Activated B cell treated with CpG ODN at 0.5 μM for 24 hours (primary cell): Measurements from ENCODE around the gene ZNF597. TPM values are rescaled to one million over a fixed set of nuclear protein-coding genes. Genes with fewer than 3 reads are reported as not detected.

Experiments
- ATAC-seq: fragments of 200-7000 bp; cut with Tn5 transposase; one replicate; pipeline ENCODE4 v1.10.0; 2021; ENCODE audit warnings: low read depth, mild to moderate bottlenecking, moderate library complexity
- CTCF ChIA-PET: fragments of 350-600 bp; sonication (Branson Sonifier 250); formaldehyde crosslinking; loops from one replicate; lab custom pipeline; 2021; ENCODE audit warnings: antibody characterized with exemption; lab: Charles Lee
- POLR2A ChIA-PET: fragments of 350-600 bp; sonication (Branson Sonifier 250); formaldehyde crosslinking; loops from one replicate; lab custom pipeline; 2021; ENCODE audit warnings: antibody characterized with exemption; lab: Charles Lee
- DNase-seq: peaks from one replicate; pipeline ENCODE4 v3.0.0; 2022
- H3K27ac Mint-ChIP-seq: one replicate; pipeline ENCODE4 v1.8.0; 2020; ENCODE audit warnings: mixed read lengths
- H3K27me3 Mint-ChIP-seq: one replicate; pipeline ENCODE4 v1.8.0; 2021; ENCODE audit warnings: mixed read lengths
- H3K36me3 Mint-ChIP-seq: one replicate; pipeline ENCODE4 v1.8.0; 2021; ENCODE audit warnings: low read depth, mixed read lengths
- H3K4me1 Mint-ChIP-seq: one replicate; pipeline ENCODE4 v1.8.0; 2021; ENCODE audit warnings: mixed read lengths
- H3K4me3 Mint-ChIP-seq: one replicate; pipeline ENCODE4 v1.8.0; 2020; ENCODE audit warnings: mild to moderate bottlenecking, mixed read lengths
- H3K9me3 Mint-ChIP-seq: one replicate; pipeline ENCODE4 v1.8.0; 2020; ENCODE audit warnings: mixed read lengths
- intact Hi-C: fragments of 100-400 bp; cut with micrococcal nuclease; formaldehyde crosslinking; loops from one replicate; pipeline ENCODE4 v1.15.1; 2024
- total RNA-seq: library from RNA; stranded (reverse); gene quantifications from 2 replicates; pipeline ENCODE4 v1.2.3, GENCODE V29; 2022
- TF ChIP-seq, protein P1 (sequence below): fragments of 200-600 bp; IDR thresholded peaks from one replicate; pipeline ENCODE4 v1.8.0; 2022; ENCODE audit warnings: antibody characterized with exemption, mild to moderate bottlenecking

The ZNF597 gene
- 3.6 and 4.2 TPM in 2 replicates for total RNA-seq

DNA sequence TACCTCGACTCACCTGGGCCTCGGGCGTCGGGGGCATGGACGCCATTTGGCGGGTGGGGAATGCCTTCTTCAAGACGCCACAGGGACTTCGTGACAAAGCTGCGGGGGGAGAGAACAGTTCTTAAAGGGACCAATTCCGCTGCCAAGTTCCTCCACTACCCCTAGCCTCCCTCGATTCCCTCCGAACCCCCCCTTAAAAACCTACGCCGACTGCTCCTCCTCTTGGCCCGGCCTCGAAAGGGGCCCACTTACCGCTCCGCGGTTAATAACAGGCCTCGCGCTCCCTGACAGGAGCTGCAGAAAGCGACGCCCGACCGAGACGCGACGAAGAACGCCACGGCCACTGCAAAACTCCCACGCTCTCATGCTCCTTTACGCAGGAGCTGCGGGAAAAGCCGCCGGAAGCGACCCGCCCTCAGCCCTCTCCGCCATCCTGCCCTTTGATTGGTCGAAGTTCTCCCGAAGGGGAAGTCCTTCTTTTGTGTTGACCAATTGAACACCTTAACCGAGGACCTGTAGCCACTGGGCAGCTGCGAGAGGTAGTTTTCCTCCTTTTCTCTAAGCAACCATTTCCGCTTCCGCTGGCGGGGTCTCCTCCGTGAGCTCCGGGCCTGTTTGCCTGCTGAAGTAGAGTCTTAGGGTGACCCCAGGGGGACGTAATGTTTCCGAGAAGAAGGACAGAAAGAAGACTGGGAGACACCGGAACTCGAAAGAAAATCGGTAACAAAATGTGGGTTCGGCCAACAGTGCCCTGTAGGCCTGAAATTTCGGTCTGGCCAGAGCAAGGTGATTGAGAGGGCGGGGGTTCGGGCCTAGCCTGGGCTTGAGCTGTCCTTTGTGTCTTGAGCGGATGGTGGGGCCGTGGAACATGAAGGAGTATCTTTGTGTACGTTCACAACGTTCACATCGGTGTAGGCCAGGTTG, at the start of gene ZNF597, which contains the start of gene NAA60:
ZNF597 (minus strand) TSS at position 397 of the 924 bp plus-strand sequence; CDS start at position 46, 351 bp downstream.
NAA60 (plus strand) TSS at position 573 of the 924 bp plus-strand sequence. CDS start 32,548 bp downstream, outside the sequence.
- Mint-ChIP-seq H3K36me3 (peaks cover 32% of the 10 kb centered on the region), H3K27ac (peak within 1 kb of the TSS; percentile 95), H3K4me1 (peaks cover 20% of the 10 kb centered on the region), H3K4me3 (peak within 1 kb of the TSS; percentile 98), H3K27me3 (peaks cover 2% of the 10 kb centered on the region), H3K9me3 (peaks cover 16% of the 10 kb centered on the region)
- ChIA-PET POLR2A (interaction anchor here (0.6 to 2.5 kb wide), 7 partner anchors 14 to 337 kb away, joined by 3 to 19 read pairs (median 7); partner anchors contain the start of genes ZNF174, ZNF263 and ZSCAN32), CTCF (interaction anchor here (1.2 kb wide), 1 partner anchor 179 kb away, joined by 3 read pairs; no protein-coding TSS in a partner anchor)
- ATAC-seq, result peak; percentile 96
- TF ChIP-seq, protein P1, sequence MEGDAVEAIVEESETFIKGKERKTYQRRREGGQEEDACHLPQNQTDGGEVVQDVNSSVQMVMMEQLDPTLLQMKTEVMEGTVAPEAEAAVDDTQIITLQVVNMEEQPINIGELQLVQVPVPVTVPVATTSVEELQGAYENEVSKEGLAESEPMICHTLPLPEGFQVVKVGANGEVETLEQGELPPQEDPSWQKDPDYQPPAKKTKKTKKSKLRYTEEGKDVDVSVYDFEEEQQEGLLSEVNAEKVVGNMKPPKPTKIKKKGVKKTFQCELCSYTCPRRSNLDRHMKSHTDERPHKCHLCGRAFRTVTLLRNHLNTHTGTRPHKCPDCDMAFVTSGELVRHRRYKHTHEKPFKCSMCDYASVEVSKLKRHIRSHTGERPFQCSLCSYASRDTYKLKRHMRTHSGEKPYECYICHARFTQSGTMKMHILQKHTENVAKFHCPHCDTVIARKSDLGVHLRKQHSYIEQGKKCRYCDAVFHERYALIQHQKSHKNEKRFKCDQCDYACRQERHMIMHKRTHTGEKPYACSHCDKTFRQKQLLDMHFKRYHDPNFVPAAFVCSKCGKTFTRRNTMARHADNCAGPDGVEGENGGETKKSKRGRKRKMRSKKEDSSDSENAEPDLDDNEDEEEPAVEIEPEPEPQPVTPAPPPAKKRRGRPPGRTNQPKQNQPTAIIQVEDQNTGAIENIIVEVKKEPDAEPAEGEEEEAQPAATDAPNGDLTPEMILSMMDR, result no peak
- DNase-seq, result peak; percentile 52
- intact Hi-C loops, result loop anchor here (1.0 to 2.0 kb wide), 4 partner anchors 14 to 161 kb away; partner anchors contain the start of genes ZNF174, ZNF263 and ZSCAN32

GRCh38 chr16:3492356-3492755, 49.1 kb upstream of the ZNF597 start:
- peaks cover 4% of the 10 kb centered on the region for H3K36me3 Mint-ChIP-seq
- CTCF ChIA-PET, result no interaction called here
- intact Hi-C loops, result no loop called here
- no peak overlapping the region for H3K27ac Mint-ChIP-seq
- DNase-seq (no peak), ATAC-seq (no peak)
- no peak overlapping the region for H3K4me3 Mint-ChIP-seq
- POLR2A ChIA-PET, result no interaction called here
- no peaks in the 10 kb centered on the region for H3K9me3 Mint-ChIP-seq
- no peaks in the 10 kb centered on the region for H3K27me3 Mint-ChIP-seq
- H3K4me1 Mint-ChIP-seq, result no peaks in the 10 kb centered on the region
- TF ChIP-seq, protein P1, result no peak

DNA sequence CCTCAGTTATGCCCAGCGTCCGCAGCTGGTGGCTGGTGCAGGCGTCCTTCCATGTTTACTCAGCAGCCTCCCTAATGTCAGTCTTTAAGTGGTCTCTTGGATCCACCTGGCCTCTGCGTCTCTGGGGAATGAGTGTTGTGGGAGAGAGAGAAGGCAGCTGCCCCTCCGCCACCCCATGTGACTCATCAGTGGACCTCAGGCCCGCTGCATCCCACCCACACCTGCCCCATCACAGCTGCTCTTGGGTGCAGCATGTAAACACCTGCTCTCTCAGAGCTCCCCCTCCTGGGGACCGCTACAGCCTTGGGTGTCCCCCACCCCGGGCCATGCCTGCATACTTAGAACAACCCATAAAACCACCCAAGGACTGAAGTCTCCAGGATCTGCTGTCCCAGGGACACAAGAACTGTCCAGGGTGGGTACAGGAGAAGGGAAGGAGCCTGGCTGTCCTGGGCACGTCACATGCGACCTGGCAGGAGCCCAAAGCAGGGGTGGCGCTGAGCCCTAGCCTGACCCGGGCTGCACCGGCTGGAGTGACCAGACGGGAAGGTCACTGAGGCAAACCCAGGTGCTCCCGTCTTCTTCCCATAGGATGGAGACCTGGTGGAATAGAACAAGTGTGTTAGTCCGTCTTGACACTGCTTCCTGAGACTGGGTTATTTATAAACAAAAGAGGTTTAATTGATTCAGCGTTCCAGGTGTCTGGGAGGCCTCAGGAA, 47.8 kb upstream of the ZNF597 start:
- Mint-ChIP-seq H3K27me3 (no peaks in the 10 kb centered on the region), H3K4me1 (no peaks in the 10 kb centered on the region), H3K9me3 (no peaks in the 10 kb centered on the region), H3K36me3 (peaks cover 12% of the 10 kb centered on the region), H3K27ac (no peak overlapping the region), H3K4me3 (no peak overlapping the region)
- ATAC-seq (no peak), DNase-seq (no peak)
- intact Hi-C loops, result no loop called here
- ChIA-PET CTCF (interaction anchor here (0.8 kb wide), 1 partner anchor 10 kb away, joined by 3 read pairs; the partner anchor contains the start of gene CLUAP1), POLR2A (no interaction called here)
- TF ChIP-seq, protein P1, result no peak

DNA sequence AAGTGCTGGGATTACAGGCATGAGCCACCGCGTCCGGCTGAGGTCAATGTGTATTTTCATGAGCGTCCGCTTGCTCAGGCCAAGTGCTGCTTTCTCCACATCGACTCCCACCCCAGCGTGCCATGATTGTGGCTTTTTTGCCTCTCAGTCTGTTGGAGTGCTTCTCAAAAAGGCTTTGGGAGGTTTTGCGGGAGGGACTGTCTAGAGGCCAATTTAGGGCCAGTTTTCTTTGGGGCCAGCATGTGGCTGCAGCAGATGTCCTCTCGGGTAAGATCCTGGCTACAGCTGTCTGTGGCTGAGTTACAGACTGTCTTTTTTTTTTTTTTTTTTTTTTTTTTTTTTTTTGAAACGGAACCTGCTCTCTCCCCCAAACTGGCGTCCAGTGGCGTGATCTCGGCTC, 45.5 kb upstream of the ZNF597 start:
- TF ChIP-seq, protein P1, result no peak
- Mint-ChIP-seq H3K4me3 (no peak overlapping the region), H3K4me1 (no peaks in the 10 kb centered on the region), H3K36me3 (peaks cover 31% of the 10 kb centered on the region), H3K27me3 (no peaks in the 10 kb centered on the region), H3K9me3 (no peaks in the 10 kb centered on the region), H3K27ac (no peak overlapping the region)
- ChIA-PET CTCF (interaction anchor here (0.7 kb wide), 1 partner anchor 213 kb away, joined by 3 read pairs; no protein-coding TSS in a partner anchor), POLR2A (no interaction called here)
- no peak for DNase-seq
- intact Hi-C loops, result no loop called here
- ATAC-seq, result no peak
